Naive thymus-derived CD4-positive, alpha-beta T cell (primary cell): ENCODE measurements around the gene APPL1. TPM values are rescaled to one million over a fixed set of nuclear protein-coding genes. Genes with fewer than 3 reads are reported as not detected.

ENCODE experiments used
- ATAC-seq: fragments of 150-1000 bp; cut with Tn5 transposase; 2 replicates; pipeline ENCODE4 v1.10.0; 2021; ENCODE audit warnings: mild to moderate bottlenecking, moderate library complexity
- CTCF ChIA-PET: fragments of 350-600 bp; sonication (Branson Sonifier 250); formaldehyde crosslinking; loops from one replicate; lab custom pipeline; 2021; ENCODE audit warnings: antibody characterized with exemption; lab: Charles Lee
- POLR2A ChIA-PET: fragments of 350-600 bp; sonication (Branson Sonifier 250); formaldehyde crosslinking; loops from one replicate; lab custom pipeline; 2021; ENCODE audit warnings: antibody characterized with exemption, inconsistent platforms; lab: Charles Lee
- DNase-seq, 9 donors: peaks; one replicate each; pipeline versions ENCODE4 v3.0.0 to v3.0.0-alpha.2; 2020 to 2022; ENCODE audit warnings: mixed read lengths in 1 of 9
- H3K27ac ChIP-seq: one replicate; pipeline ENCODE4 v1.7.0; 2013; ENCODE audit warnings: mild to moderate bottlenecking, low read depth, low read length, moderate library complexity
- H3K27me3 ChIP-seq, 2 donors: one replicate each; pipeline ENCODE4 v1.7.0; 2013; ENCODE audit warnings: low read length in 2 of 2, mild to moderate bottlenecking in 2 of 2, moderate library complexity in 2 of 2; ENCODE audit not compliant: control insufficient read depth in 2 of 2, insufficient read depth in 2 of 2
- H3K36me3 ChIP-seq, 3 experiments: 1 replicate in 2 of 3; 2 replicates in 1 of 3; pipeline ENCODE4 v1.7.0; 2013; ENCODE audit warnings: low read length in 3 of 3, mild to moderate bottlenecking in 3 of 3, moderate library complexity in 1 of 3; ENCODE audit not compliant: insufficient read depth in 3 of 3, control insufficient read depth in 2 of 3
- H3K4me1 ChIP-seq, 2 donors: one replicate each; pipeline ENCODE4 v1.7.0; 2013; ENCODE audit warnings: low read length in 2 of 2, mild to moderate bottlenecking in 2 of 2, moderate library complexity in 1 of 2; ENCODE audit not compliant: control insufficient read depth in 2 of 2, insufficient read depth in 2 of 2
- H3K4me3 ChIP-seq: 2 replicates; pipeline ENCODE4 v1.7.0; 2013; ENCODE audit warnings: mild to moderate bottlenecking, low read length
- H3K9me3 ChIP-seq, 3 experiments: 1 replicate in 2 of 3; 2 replicates in 1 of 3; pipeline ENCODE4 v1.7.0; 2013; ENCODE audit warnings: low read length in 3 of 3; ENCODE audit not compliant: control insufficient read depth in 2 of 3
- H3K27ac Mint-ChIP-seq, 9 donors: one replicate each; pipeline ENCODE4 v1.8.0; 2020 to 2022; ENCODE audit warnings: mixed read lengths in 9 of 9, mild to moderate bottlenecking in 8 of 9, moderate library complexity in 5 of 9, inconsistent platforms in 2 of 9
- H3K27me3 Mint-ChIP-seq, 5 donors: one replicate each; pipeline ENCODE4 v1.8.0; 2021 to 2022; ENCODE audit warnings: mixed read lengths in 5 of 5, mild to moderate bottlenecking in 1 of 5
- H3K36me3 Mint-ChIP-seq, 5 donors: one replicate each; pipeline ENCODE4 v1.8.0; 2020 to 2022; ENCODE audit warnings: mixed read lengths in 5 of 5, mild to moderate bottlenecking in 3 of 5, inconsistent platforms in 1 of 5
- H3K4me1 Mint-ChIP-seq, 7 donors: one replicate each; pipeline ENCODE4 v1.8.0; 2020 to 2022; ENCODE audit warnings: mixed read lengths in 7 of 7, mild to moderate bottlenecking in 3 of 7, inconsistent platforms in 1 of 7
- H3K4me3 Mint-ChIP-seq, 10 donors: one replicate each; pipeline ENCODE4 v1.8.0; 2020 to 2022; ENCODE audit warnings: mild to moderate bottlenecking in 10 of 10, mixed read lengths in 10 of 10, moderate library complexity in 6 of 10, inconsistent platforms in 2 of 10
- H3K9me3 Mint-ChIP-seq, 11 donors: one replicate each; pipeline ENCODE4 v1.8.0; 2020 to 2022; ENCODE audit warnings: mixed read lengths in 11 of 11, mild to moderate bottlenecking in 4 of 11, inconsistent platforms in 1 of 11, moderate library complexity in 1 of 11
- intact Hi-C, 2 donors: fragments of 100-400 bp; cut with micrococcal nuclease; formaldehyde crosslinking; loops; one replicate each; pipeline ENCODE4 v1.15.1; 2023
- polyA plus RNA-seq, 2 donors: library from polyadenylated mRNA; unstranded; fragments of 300-500 nt; fragmentation: Illumina TruSeq; gene quantifications; one replicate each; pipeline ENCODE4 v1.2.3, GENCODE V29; 2021
- total RNA-seq, 6 experiments: library from RNA in 5 of 6; stranded (reverse) in 5 of 6; gene quantifications; 1 replicate in 5 of 6; 2 replicates in 1 of 6; pipeline ENCODE4 v1.2.3 and lab custom pipeline; 2021 to 2026

The APPL1 gene
- total and polyA plus RNA-seq, 7 experiments from 2014 or later: 25.4 to 58.8 (median 34.1) TPM

- H3K4me1 ChIP-seq: peaks cover 9 to 12% of the 10 kb centered on the region in 2 donors
- intact Hi-C loops: no loop called here
- ChIA-PET CTCF (no interaction called here), POLR2A (interaction anchor here (0.5 to 0.6 kb wide), 2 partner anchors 44 to 551 kb away, joined by 7 to 8 read pairs; no protein-coding TSS in a partner anchor)
- Mint-ChIP-seq H3K27ac (no peak overlapping the region), H3K36me3 (peaks cover 0 to 2% (median 0%) of the 10 kb centered on the region in 5 donors), H3K9me3 (no peaks in the 10 kb centered on the region), H3K4me3 (peak overlapping the region in 8 of 10 donors; percentile 12 to 92 (median 38)), H3K4me1 (peaks cover 17 to 49% (median 38%) of the 10 kb centered on the region in 7 donors), H3K27me3 (no peaks in the 10 kb centered on the region)
- H3K36me3 ChIP-seq: no peaks in the 10 kb centered on the region
- no peak overlapping the region for H3K4me3 ChIP-seq
- ATAC-seq (no peak), DNase-seq (no peak)
- H3K27ac ChIP-seq: no peak overlapping the region
- H3K9me3 ChIP-seq: no peaks in the 10 kb centered on the region
- H3K27me3 ChIP-seq: no peaks in the 10 kb centered on the region
Measured at GRCh38 chr3:57230006-57230405, 2.5 kb downstream of the APPL1 start.

DNA sequence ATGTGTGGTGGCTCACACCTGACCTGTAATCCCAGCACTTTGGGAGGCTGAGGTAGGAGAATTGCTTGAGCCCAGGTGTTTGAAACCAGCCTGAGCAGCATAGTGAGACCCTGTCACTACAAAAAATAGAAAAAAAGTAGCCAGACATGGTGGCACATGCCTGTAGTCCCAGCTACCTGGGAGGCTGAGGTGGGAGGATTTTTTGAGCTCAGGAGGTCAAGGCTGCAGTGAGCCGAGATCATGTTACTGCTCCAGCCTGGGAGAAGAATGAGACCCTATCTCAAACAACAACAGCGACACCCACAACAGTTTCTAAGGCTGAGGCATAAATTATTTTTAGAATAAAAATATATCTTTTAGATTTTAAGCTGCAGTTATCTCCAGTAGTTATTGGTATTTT lies 6.3 kb downstream of the APPL1 start:
- intact Hi-C loops: no loop called here
- Histone ChIP-seq H3K27ac (no peak overlapping the region), H3K36me3 (peaks cover 0 to 8% (median 2%) of the 10 kb centered on the region in 3 experiments), H3K4me1 (peaks cover 6 to 7% of the 10 kb centered on the region in 2 donors), H3K4me3 (no peak overlapping the region), H3K9me3 (no peaks in the 10 kb centered on the region), H3K27me3 (no peaks in the 10 kb centered on the region)
- DNase-seq: no peak
- peaks cover 11 to 36% (median 32%) of the 10 kb centered on the region in 7 donors for H3K4me1 Mint-ChIP-seq
- no peak overlapping the region for H3K4me3 Mint-ChIP-seq
- ATAC-seq: no peak
- H3K36me3 Mint-ChIP-seq: peaks cover 3 to 18% (median 8%) of the 10 kb centered on the region in 5 donors
- CTCF ChIA-PET: no interaction called here
- POLR2A ChIA-PET: no interaction called here
- no peaks in the 10 kb centered on the region for H3K27me3 Mint-ChIP-seq
- H3K27ac Mint-ChIP-seq: no peak overlapping the region
- H3K9me3 Mint-ChIP-seq: no peaks in the 10 kb centered on the region

DNA sequence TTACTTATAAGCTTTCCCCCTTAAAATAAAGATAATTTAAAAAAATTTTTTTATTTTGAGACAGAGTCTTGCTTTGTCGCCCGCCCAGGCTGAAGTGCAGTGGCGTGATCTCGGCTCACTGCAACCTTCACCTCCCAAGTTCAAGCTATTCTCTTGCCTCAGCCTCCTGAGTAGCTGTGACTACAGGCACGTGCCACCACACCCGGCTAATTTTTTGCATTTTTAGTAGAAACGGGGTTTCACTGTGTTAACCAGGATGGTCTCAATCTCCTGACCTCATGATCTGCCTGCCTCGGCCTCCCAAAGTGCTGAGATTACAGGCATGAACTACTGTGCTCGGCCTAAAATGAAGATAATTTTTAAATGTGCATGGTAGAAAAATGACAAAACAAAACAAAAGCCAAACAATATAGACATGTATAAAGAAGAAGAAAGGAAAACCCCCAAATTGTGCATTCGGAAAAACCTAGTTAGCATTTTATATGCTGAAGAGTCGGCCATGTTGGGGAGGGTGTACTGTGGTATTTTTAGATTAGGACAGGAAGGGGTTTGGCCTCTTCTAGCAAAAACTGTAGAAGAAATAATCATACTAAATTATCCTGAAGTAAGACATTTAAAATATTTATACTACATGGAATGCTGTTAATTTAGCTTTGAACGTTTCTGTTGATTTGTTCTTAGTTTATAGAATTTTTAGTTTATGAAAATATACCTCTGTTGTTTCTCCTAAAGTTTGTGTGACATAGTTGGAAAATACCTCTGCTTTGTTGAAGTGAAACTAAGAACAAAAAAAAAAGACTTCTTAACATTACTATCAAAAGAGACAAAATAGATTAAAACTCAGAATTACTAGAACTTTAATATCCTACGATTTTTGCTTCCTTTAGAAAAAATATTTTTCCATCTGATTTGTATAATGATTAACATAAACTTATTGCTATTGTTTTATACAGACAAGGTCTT lies 7.4 kb downstream of the APPL1 start:
- intact Hi-C loops: no loop called here
- no peaks in the 10 kb centered on the region for H3K27me3 ChIP-seq
- no peak overlapping the region for H3K4me3 ChIP-seq
- H3K9me3 ChIP-seq: no peaks in the 10 kb centered on the region
- CTCF ChIA-PET: interaction anchor here (0.6 kb wide), 1 partner anchor 780 kb away, joined by 4 read pairs; no protein-coding TSS in a partner anchor
- peaks cover 0 to 3% of the 10 kb centered on the region in 2 donors for H3K4me1 ChIP-seq
- ATAC-seq (no peak), DNase-seq (no peak)
- Mint-ChIP-seq H3K27ac (peak overlapping the region in 2 of 9 donors; percentile 25 to 31), H3K4me1 (peaks cover 0 to 30% (median 22%) of the 10 kb centered on the region in 7 donors), H3K9me3 (no peaks in the 10 kb centered on the region), H3K36me3 (peaks cover 3 to 26% (median 17%) of the 10 kb centered on the region in 5 donors), H3K4me3 (no peak overlapping the region), H3K27me3 (no peaks in the 10 kb centered on the region)
- POLR2A ChIA-PET: no interaction called here
- peaks cover under 1 to 16% (median 9%) of the 10 kb centered on the region in 3 experiments for H3K36me3 ChIP-seq
- no peak overlapping the region for H3K27ac ChIP-seq

- peaks cover 23 to 67% (median 54%) of the 10 kb centered on the region in 5 donors for H3K36me3 Mint-ChIP-seq
- Histone ChIP-seq H3K27ac (no peak overlapping the region), H3K4me3 (no peak overlapping the region), H3K4me1 (no peaks in the 10 kb centered on the region), H3K9me3 (no peaks in the 10 kb centered on the region), H3K27me3 (no peaks in the 10 kb centered on the region), H3K36me3 (peaks cover 4 to 72% (median 6%) of the 10 kb centered on the region in 3 experiments)
- CTCF ChIA-PET: no interaction called here
- H3K4me1 Mint-ChIP-seq: peaks cover 0 to 14% (median 0%) of the 10 kb centered on the region in 7 donors
- no peaks in the 10 kb centered on the region for H3K9me3 Mint-ChIP-seq
- H3K27ac Mint-ChIP-seq: no peak overlapping the region
- no peak overlapping the region for H3K4me3 Mint-ChIP-seq
- POLR2A ChIA-PET: no interaction called here
- DNase-seq (no peak), ATAC-seq (no peak)
- intact Hi-C loops: no loop called here
- H3K27me3 Mint-ChIP-seq: no peaks in the 10 kb centered on the region
Measured at GRCh38 chr3:57244946-57245345, 17.4 kb downstream of the APPL1 start.

GRCh38 chr3:57252404-57252803 lies 24.9 kb downstream of the APPL1 start:
- no peak overlapping the region for H3K27ac Mint-ChIP-seq
- H3K4me1 Mint-ChIP-seq: no peaks in the 10 kb centered on the region
- Histone ChIP-seq H3K9me3 (no peaks in the 10 kb centered on the region), H3K27me3 (no peaks in the 10 kb centered on the region), H3K4me1 (no peaks in the 10 kb centered on the region), H3K27ac (no peak overlapping the region), H3K4me3 (no peak overlapping the region), H3K36me3 (peaks cover 0 to 32% (median 0%) of the 10 kb centered on the region in 3 experiments)
- no peaks in the 10 kb centered on the region for H3K9me3 Mint-ChIP-seq
- no peaks in the 10 kb centered on the region for H3K27me3 Mint-ChIP-seq
- ChIA-PET CTCF (no interaction called here), POLR2A (no interaction called here)
- no peak for ATAC-seq
- intact Hi-C loops: no loop called here
- H3K4me3 Mint-ChIP-seq: no peak overlapping the region
- peaks cover 7 to 40% (median 29%) of the 10 kb centered on the region in 5 donors for H3K36me3 Mint-ChIP-seq
- DNase-seq: no peak

DNA sequence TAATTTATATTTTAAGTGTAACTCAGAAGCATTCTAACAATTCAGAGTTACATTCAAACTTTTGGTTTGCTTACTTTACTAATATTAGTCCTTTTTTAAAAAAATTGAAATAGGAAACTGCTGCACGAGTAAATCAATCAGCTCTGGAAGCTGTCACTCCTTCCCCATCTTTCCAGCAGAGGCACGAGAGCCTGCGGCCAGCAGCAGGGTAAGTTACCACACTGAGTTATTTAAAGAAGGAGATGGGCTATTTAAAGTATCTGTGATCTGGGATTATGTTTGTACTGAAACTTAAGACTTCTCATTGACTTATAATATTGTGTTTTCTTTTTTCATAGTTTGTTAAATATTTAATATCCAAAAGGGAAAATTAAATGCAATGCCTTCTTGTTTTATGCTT lies 29.3 kb downstream of the APPL1 start:
- ATAC-seq (no peak), DNase-seq (no peak)
- Histone ChIP-seq H3K27ac (no peak overlapping the region), H3K9me3 (no peaks in the 10 kb centered on the region), H3K4me3 (no peak overlapping the region), H3K27me3 (no peaks in the 10 kb centered on the region), H3K36me3 (peaks cover 3 to 50% (median 10%) of the 10 kb centered on the region in 3 experiments), H3K4me1 (no peaks in the 10 kb centered on the region)
- peaks cover 16 to 58% (median 50%) of the 10 kb centered on the region in 5 donors for H3K36me3 Mint-ChIP-seq
- ChIA-PET CTCF (no interaction called here), POLR2A (no interaction called here)
- H3K9me3 Mint-ChIP-seq: peaks cover 0 to 1% (median 0%) of the 10 kb centered on the region in 11 donors
- intact Hi-C loops: no loop called here
- H3K4me1 Mint-ChIP-seq: no peaks in the 10 kb centered on the region
- peak overlapping the region in 1 of 9 donors; percentile 7 for H3K27ac Mint-ChIP-seq
- H3K27me3 Mint-ChIP-seq: no peaks in the 10 kb centered on the region
- H3K4me3 Mint-ChIP-seq: no peak overlapping the region
